D721Med (cell line): ENCODE results near the gene FLAD1.

Experiments used
- DNase-seq: peaks from one replicate; pipeline ENCODE4 v3.0.0; 2011; ENCODE audit warnings: low spot score; ENCODE audit not compliant: insufficient read length
- FAIRE-seq: peaks from 2 replicates; lab custom pipeline; 2011; peaks lifted over from hg19 to GRCh38; lab: Jason Lieb, UNC
- CTCF ChIP-seq: IDR thresholded peaks from 2 replicates; pipeline ENCODE4 v1.5.1; 2012; ENCODE audit warnings: mild to moderate bottlenecking, control low read depth; ENCODE audit not compliant: insufficient read depth; ENCODE audit errors: missing control alignments

Gene FLAD1

GRCh38 chr1:154938604-154939399 is 44.3 kb upstream of the FLAD1 start:
- no peak for DNase-seq
- FAIRE-seq, result no peak
- TF ChIP-seq CTCF, result no peak

GRCh38 chr1:154940213-154940560 is 43.0 kb upstream of the FLAD1 start:
- DNase-seq (no peak), FAIRE-seq (no peak)

GRCh38 chr1:154940651-154941194 is 42.4 kb upstream of the FLAD1 start:
- DNase-seq, result no peak

More at GRCh38 chr1:154940213-154940560, 43.0 kb upstream of the FLAD1 start:
- TF ChIP-seq CTCF, result no peak

GRCh38 chr1:154941333-154942013 is 41.7 kb upstream of the FLAD1 start:
- FAIRE-seq (no peak), DNase-seq (no peak)
- no peak for TF ChIP-seq CTCF

More at GRCh38 chr1:154940651-154941194, 42.4 kb upstream of the FLAD1 start:
- TF ChIP-seq CTCF, result no peak
- FAIRE-seq, result no peak

- FAIRE-seq (no peak), DNase-seq (peak; percentile 90)
- TF ChIP-seq CTCF, result peak; percentile 99
Measured at GRCh38 chr1:154943649-154944400, 39.3 kb upstream of the FLAD1 start.

- no peak for FAIRE-seq
- no peak for DNase-seq
- no peak for TF ChIP-seq CTCF
Measured at GRCh38 chr1:154944401-154945159, 38.6 kb upstream of the FLAD1 start.
